HG02798 (cell line): ENCODE measurements around the gene GREM1.

ENCODE experiments used
- ATAC-seq: cut with Tn5 transposase; IDR thresholded peaks from one replicate; pipeline ENCODE4 v1.9.1; 2021; ENCODE audit warnings: mild to moderate bottlenecking; ENCODE audit not compliant: unreplicated experiment, poor library complexity

Gene GREM1

GRCh38 chr15:32775103-32775502 is 57.3 kb downstream of the GREM1 start:
- no peak for ATAC-seq

GRCh38 chr15:32778391-32779176 is 60.8 kb downstream of the GREM1 start:
- ATAC-seq, result no peak

- no peak for ATAC-seq
These were observed 64.0 kb downstream of the GREM1 start for GRCh38 chr15:32781781-32782180.

GRCh38 chr15:32784581-32784980 is 66.8 kb downstream of the GREM1 start:
- no peak for ATAC-seq

GRCh38 chr15:32786906-32787305 is 69.1 kb downstream of the GREM1 start:
- ATAC-seq, result no peak

- ATAC-seq, result no peak
These were observed 70.1 kb downstream of the GREM1 start for GRCh38 chr15:32787949-32788348.

- no peak for ATAC-seq
These were observed 72.7 kb downstream of the GREM1 start for GRCh38 chr15:32790352-32790999.

GRCh38 chr15:32792436-32792835 is 74.6 kb downstream of the GREM1 start:
- ATAC-seq, result no peak
